D721Med (cell line): ENCODE data around the gene PCDHA4.
"Not testable (repeated sequence)": the region's sequence is repeated elsewhere in the genome, so short reads cannot be mapped to it uniquely, and the experiment has no call there.

Experiments used
- DNase-seq: peaks from one replicate; pipeline ENCODE4 v3.0.0; 2011; ENCODE audit warnings: low spot score; ENCODE audit not compliant: insufficient read length
- FAIRE-seq: peaks from 2 replicates; lab custom pipeline; 2011; peaks lifted over from hg19 to GRCh38; lab: Jason Lieb, UNC
- TF ChIP-seq, protein P1 (sequence below): IDR thresholded peaks from 2 replicates; pipeline ENCODE4 v1.5.1; 2012; ENCODE audit warnings: mild to moderate bottlenecking, control low read depth; ENCODE audit not compliant: insufficient read depth; ENCODE audit errors: missing control alignments

The PCDHA4 gene

DNA sequence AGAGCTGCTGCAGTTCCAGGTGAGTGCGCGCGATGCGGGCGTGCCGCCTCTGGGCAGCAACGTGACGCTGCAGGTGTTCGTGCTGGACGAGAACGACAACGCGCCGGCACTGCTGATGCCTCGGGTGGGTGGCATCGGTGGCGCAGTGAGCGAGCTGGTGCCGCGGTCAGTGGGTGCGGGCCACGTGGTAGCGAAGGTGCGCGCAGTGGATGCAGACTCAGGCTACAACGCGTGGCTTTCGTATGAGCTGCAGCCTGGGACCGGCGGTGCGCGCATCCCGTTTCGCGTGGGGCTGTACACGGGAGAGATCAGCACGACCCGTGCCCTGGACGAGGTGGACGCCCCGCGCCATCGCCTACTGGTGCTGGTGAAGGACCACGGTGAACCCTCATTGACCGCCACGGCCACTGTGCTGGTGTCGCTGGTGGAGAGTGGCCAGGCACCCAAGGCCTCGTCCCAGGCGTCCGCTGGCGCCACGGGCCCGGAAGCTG lies 4.0 kb upstream of the PCDHA4 start:
- FAIRE-seq: no peak
- no peak for DNase-seq
- TF ChIP-seq, protein P1, sequence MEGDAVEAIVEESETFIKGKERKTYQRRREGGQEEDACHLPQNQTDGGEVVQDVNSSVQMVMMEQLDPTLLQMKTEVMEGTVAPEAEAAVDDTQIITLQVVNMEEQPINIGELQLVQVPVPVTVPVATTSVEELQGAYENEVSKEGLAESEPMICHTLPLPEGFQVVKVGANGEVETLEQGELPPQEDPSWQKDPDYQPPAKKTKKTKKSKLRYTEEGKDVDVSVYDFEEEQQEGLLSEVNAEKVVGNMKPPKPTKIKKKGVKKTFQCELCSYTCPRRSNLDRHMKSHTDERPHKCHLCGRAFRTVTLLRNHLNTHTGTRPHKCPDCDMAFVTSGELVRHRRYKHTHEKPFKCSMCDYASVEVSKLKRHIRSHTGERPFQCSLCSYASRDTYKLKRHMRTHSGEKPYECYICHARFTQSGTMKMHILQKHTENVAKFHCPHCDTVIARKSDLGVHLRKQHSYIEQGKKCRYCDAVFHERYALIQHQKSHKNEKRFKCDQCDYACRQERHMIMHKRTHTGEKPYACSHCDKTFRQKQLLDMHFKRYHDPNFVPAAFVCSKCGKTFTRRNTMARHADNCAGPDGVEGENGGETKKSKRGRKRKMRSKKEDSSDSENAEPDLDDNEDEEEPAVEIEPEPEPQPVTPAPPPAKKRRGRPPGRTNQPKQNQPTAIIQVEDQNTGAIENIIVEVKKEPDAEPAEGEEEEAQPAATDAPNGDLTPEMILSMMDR: no peak

DNA sequence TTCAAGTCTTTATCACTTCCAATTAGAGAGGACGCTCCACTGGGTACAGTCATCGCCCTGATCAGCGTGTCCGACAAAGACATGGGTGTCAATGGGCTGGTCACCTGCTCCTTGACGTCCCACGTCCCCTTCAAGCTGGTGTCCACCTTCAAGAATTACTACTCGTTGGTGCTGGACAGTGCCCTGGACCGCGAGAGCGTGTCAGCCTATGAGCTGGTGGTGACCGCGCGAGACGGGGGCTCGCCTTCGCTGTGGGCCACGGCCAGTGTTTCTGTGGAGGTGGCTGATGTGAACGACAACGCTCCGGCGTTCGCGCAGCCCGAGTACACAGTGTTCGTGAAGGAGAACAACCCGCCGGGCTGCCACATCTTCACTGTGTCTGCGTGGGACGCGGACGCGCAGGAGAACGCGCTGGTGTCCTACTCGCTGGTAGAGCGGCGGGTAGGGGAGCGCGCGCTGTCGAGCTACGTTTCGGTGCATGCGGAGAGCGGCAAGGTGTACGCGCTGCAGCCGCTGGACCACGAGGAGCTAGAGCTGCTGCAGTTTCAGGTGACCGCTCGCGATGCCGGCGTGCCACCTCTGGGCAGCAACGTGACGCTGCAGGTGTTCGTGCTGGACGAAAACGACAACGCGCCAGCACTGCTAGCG lies 1.5 kb downstream of the PCDHA4 start:
- DNase-seq: not testable (repeated sequence)

DNA sequence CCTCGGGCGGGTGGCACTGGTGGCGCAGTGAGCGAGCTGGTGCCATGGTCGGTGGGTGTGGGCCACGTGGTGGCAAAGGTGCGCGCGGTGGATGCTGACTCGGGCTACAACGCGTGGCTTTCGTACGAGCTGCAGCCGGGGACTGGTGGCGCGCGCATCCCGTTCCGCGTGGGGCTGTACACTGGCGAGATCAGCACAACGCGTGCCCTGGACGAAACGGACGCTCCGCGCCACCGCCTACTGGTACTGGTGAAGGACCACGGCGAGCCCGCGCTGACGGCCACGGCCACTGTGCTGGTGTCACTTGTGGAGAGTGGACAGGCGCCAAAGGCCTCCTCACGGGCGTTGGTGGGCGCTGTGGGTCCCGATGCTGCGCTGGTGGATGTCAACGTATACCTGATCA lies 2.0 kb downstream of the PCDHA4 start:
- FAIRE-seq: no peak
- TF ChIP-seq, protein P1: no peak
- no peak for DNase-seq

More for the DNA sequence above, 1.5 kb downstream of the PCDHA4 start:
- FAIRE-seq: not testable (repeated sequence)

DNA sequence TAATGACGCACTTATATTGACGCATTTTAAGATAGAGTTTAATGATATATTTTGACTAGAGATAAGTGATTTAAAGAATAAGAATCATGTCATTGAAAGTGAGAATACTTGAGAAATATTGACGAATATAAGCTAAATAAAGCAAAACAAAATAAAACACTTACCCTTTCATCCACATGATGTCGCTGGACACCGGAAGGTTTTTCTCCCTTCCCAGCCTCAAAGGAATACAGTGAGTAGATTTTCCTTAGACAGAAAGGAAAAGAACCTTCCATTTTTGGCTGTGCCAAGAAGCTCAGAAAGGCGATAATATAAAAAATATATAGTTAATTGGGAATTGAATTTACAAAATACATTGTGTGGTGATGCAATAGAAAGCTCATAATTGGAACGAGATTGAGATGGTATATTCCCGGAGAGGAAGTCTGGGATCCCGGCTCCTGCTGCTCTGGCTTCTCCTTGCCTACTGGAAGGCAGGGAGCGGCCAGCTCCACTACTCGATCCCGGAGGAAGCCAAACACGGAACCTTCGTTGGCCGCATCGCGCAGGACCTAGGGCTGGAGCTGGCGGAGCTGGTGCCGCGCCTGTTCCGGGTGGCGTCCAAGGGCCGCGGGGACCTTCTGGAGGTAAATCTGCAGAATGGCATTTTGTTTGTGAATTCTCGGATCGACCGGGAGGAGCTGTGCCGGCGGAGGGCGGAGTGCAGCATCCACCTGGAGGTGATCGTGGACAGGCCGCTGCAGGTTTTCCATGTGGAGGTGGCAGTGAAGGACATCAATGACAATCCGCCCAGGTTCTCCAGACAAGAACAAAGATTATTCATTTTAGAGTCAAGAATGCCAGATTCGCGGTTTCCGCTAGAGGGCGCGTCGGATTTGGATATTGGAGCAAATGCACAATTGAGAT lies 14.8 kb downstream of the PCDHA4 start, which contains the start of gene PCDHA5:
Gene PCDHA5, plus strand, starts transcription at position 239 of the 906 bp plus-strand sequence.
- TF ChIP-seq, protein P1: no peak
- FAIRE-seq (no peak), DNase-seq (no peak)

DNA sequence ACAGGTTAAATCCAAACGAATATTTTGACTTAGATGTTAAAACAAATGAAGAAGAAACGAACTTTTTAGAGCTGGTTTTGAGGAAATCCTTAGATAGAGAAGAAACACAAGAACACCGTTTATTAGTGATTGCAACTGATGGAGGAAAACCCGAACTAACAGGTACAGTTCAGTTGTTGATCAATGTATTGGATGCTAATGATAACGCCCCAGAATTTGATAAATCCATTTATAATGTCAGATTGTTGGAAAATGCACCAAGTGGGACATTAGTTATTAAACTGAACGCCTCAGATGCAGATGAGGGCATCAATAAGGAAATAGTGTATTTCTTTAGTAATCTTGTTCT lies 15.4 kb downstream of the PCDHA4 start:
- no peak for DNase-seq
- TF ChIP-seq, protein P1: no peak
- FAIRE-seq: no peak

DNA sequence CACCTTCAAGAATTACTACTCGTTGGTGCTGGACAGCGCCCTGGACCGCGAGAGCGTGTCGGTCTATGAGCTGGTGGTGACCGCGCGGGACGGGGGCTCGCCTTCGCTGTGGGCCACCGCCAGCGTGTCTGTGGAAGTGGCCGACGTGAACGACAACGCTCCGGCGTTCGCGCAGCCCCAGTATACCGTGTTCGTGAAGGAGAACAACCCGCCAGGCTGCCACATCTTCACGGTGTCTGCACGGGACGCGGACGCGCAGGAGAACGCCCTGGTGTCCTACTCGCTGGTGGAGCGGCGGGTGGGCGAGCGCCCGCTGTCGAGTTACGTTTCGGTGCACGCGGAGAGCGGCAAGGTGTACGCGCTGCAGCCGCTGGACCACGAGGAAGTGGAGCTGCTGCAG lies 16.1 kb downstream of the PCDHA4 start:
- not testable (repeated sequence) for FAIRE-seq, DNase-seq

DNA sequence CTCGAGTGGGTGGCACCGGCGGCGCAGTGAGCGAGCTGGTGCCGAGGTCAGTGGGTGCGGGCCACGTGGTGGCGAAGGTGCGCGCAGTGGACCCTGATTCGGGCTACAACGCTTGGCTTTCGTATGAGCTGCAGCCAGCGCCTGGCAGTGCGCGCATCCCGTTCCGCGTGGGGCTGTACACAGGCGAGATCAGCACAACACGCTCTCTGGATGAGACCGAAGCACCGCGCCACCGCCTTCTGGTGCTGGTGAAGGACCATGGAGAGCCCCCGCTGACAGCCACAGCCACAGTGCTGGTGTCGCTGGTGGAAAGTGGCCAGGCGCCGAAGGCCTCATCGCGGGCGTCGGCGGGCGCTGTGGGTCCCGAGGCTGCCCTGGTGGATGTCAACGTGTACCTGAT lies 16.6 kb downstream of the PCDHA4 start:
- TF ChIP-seq, protein P1: no peak
- no peak for FAIRE-seq
- DNase-seq: no peak
